HG02973 (cell line): ENCODE results near the gene KCNMB2.
"Not testable (repeated sequence)": the region's sequence is repeated elsewhere in the genome, so short reads cannot be mapped to it uniquely, and the experiment has no call there.

ENCODE experiments used
- ATAC-seq: cut with Tn5 transposase; IDR thresholded peaks from one replicate; pipeline ENCODE4 v1.9.1; 2021; ENCODE audit warnings: moderate library complexity; ENCODE audit not compliant: unreplicated experiment

KCNMB2 gene

GRCh38 chr3:178847190-178847589 lies 311.0 kb downstream of the KCNMB2 start:
- ATAC-seq: no peak

- no peak for ATAC-seq
These were observed 313.1 kb downstream of the KCNMB2 start for GRCh38 chr3:178849199-178849910.

GRCh38 chr3:178850450-178851190 lies 314.4 kb downstream of the KCNMB2 start:
- ATAC-seq: no peak

- ATAC-seq: no peak
These were observed 315.3 kb downstream of the KCNMB2 start for GRCh38 chr3:178851564-178851963.

GRCh38 chr3:178856804-178857203 lies 320.6 kb downstream of the KCNMB2 start:
- ATAC-seq: no peak

- ATAC-seq: no peak
These were observed 323.1 kb downstream of the KCNMB2 start for GRCh38 chr3:178859386-178859785.

- ATAC-seq: not testable (repeated sequence)
These were observed 323.7 kb downstream of the KCNMB2 start for GRCh38 chr3:178859900-178860436.

- no peak for ATAC-seq
These were observed 332.4 kb downstream of the KCNMB2 start for GRCh38 chr3:178868681-178869080.

- ATAC-seq: no peak
These were observed 333.8 kb downstream of the KCNMB2 start for GRCh38 chr3:178870085-178870484.

- ATAC-seq: no peak
These were observed 338.9 kb downstream of the KCNMB2 start for GRCh38 chr3:178875157-178875556.

GRCh38 chr3:178875836-178876235 lies 339.6 kb downstream of the KCNMB2 start:
- no peak for ATAC-seq

- no peak for ATAC-seq
These were observed 344.0 kb downstream of the KCNMB2 start for GRCh38 chr3:178880274-178880673.
